GM12892 (cell line): Measurements from ENCODE around the gene SPINDOC.

Experiments
- POLR2AphosphoS5 ChIP-seq: IDR thresholded peaks from 2 replicates; pipeline ENCODE4 v1.6.1; 2011; ENCODE audit warnings: low read depth, low read length, control low read depth
- TAF1 ChIP-seq: IDR thresholded peaks from 2 replicates; pipeline ENCODE4 v1.6.1; 2011; ENCODE audit warnings: low read depth, mild to moderate bottlenecking, control low read depth, low read length, borderline replicate concordance

GRCh38 chr11:63849691-63850090 lies 36.4 kb downstream of the SPINDOC start:
- TF ChIP-seq TAF1 = no peak
- no peak for TF ChIP-seq POLR2AphosphoS5
